ENCODE measurements around the gene MORC4.

The MORC4 gene

GRCh38 chrX:106952538-106952937 is 47.5 kb downstream of the MORC4 start:
- no peak for DNase-seq (ENCODE audit: low read depth)
- no peak for TF ChIP-seq POLR2A (IDR thresholded peaks at IDR 0.05; ENCODE audit: extremely low read depth, insufficient read length)
- TF ChIP-seq MAX (IDR thresholded peaks at IDR 0.05; ENCODE audit: low read depth, low read length): no peak
- TF ChIP-seq, protein P1, sequence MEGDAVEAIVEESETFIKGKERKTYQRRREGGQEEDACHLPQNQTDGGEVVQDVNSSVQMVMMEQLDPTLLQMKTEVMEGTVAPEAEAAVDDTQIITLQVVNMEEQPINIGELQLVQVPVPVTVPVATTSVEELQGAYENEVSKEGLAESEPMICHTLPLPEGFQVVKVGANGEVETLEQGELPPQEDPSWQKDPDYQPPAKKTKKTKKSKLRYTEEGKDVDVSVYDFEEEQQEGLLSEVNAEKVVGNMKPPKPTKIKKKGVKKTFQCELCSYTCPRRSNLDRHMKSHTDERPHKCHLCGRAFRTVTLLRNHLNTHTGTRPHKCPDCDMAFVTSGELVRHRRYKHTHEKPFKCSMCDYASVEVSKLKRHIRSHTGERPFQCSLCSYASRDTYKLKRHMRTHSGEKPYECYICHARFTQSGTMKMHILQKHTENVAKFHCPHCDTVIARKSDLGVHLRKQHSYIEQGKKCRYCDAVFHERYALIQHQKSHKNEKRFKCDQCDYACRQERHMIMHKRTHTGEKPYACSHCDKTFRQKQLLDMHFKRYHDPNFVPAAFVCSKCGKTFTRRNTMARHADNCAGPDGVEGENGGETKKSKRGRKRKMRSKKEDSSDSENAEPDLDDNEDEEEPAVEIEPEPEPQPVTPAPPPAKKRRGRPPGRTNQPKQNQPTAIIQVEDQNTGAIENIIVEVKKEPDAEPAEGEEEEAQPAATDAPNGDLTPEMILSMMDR (IDR thresholded peaks at IDR 0.05; ENCODE audit: low read depth, low read length): no peak
- no peak for TF ChIP-seq MYC (IDR thresholded peaks at IDR 0.05; ENCODE audit: low read depth, low read length)

GRCh38 chrX:106952089-106952488 is 47.9 kb downstream of the MORC4 start:
- TF ChIP-seq, protein P1 (IDR thresholded peaks at IDR 0.05; ENCODE audit: low read depth, low read length): no peak
- TF ChIP-seq POLR2A (IDR thresholded peaks at IDR 0.05; ENCODE audit: extremely low read depth, insufficient read length): no peak
- TF ChIP-seq MAX (IDR thresholded peaks at IDR 0.05; ENCODE audit: low read depth, low read length): no peak
- no peak for TF ChIP-seq MYC (IDR thresholded peaks at IDR 0.05; ENCODE audit: low read depth, low read length)
- H3K4me3 ChIP-seq (ENCODE audit: low read depth, low read length): no peak overlapping the region
- no peak for DNase-seq (ENCODE audit: low read depth)

More at GRCh38 chrX:106952538-106952937, 47.5 kb downstream of the MORC4 start:
- H3K4me3 ChIP-seq (ENCODE audit: low read depth, low read length): no peak overlapping the region

DNA sequence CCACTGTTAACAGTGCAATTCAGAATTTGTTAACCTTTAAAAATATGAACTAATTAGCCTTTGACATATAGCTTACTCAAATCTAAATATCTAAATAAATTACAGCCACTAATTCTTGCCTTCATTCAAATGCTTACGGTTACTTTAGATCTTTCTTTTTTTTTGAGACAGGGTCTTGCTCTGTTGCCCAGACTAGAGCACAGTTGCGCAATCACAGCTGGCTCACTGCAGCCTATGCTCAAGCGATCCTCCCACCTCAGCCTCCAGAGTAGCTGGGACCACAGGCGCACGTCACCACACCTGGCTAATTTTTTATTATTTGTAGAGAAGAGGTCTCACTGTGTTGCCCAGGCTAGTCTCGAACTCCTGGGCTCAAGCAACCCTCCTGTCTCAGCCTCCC is 48.8 kb downstream of the MORC4 start:
- TF ChIP-seq MYC (IDR thresholded peaks at IDR 0.05; ENCODE audit: low read depth, low read length) (no peak), POLR2A (IDR thresholded peaks at IDR 0.05; ENCODE audit: extremely low read depth, insufficient read length) (no peak), MAX (IDR thresholded peaks at IDR 0.05; ENCODE audit: low read depth, low read length) (no peak)
- TF ChIP-seq, protein P1 (IDR thresholded peaks at IDR 0.05; ENCODE audit: low read depth, low read length): no peak
- no peak overlapping the region for H3K4me3 ChIP-seq (ENCODE audit: low read depth, low read length)
- no peak for DNase-seq (ENCODE audit: low read depth)

DNA sequence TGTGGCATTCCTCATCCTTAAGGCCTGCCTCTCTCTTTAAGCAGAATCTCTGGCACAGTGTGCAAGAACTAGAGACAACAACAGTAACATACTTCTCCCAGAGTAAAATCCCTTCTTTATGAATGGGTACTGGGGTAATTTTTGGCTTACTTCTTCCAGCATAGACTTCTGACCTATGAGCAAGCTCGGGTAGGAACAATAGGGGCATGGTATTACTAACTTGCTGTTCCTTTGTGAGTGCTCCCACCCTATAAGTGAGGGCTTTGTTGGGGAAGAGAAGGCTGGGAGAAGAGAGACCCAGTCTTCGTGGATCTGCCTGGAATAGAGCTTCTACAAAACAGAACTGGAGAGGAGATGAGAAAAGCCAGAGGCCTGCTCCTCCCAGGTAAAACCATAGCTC is 49.6 kb downstream of the MORC4 start:
- no peak overlapping the region for H3K4me3 ChIP-seq (ENCODE audit: low read depth, low read length)
- TF ChIP-seq, protein P1 (IDR thresholded peaks at IDR 0.05; ENCODE audit: low read depth, low read length): no peak
- no peak for TF ChIP-seq POLR2A (IDR thresholded peaks at IDR 0.05; ENCODE audit: extremely low read depth, insufficient read length)
- DNase-seq (ENCODE audit: low read depth): no peak

GRCh38 chrX:106949366-106949765 is 50.6 kb downstream of the MORC4 start:
- H3K4me3 ChIP-seq (ENCODE audit: low read depth, low read length): no peak overlapping the region
- no peak for DNase-seq (ENCODE audit: low read depth)
- TF ChIP-seq MAX (IDR thresholded peaks at IDR 0.05; ENCODE audit: low read depth, low read length) (no peak), MYC (IDR thresholded peaks at IDR 0.05; ENCODE audit: low read depth, low read length) (no peak), POLR2A (IDR thresholded peaks at IDR 0.05; ENCODE audit: extremely low read depth, insufficient read length) (no peak)
- TF ChIP-seq, protein P1 (IDR thresholded peaks at IDR 0.05; ENCODE audit: low read depth, low read length): no peak

DNA sequence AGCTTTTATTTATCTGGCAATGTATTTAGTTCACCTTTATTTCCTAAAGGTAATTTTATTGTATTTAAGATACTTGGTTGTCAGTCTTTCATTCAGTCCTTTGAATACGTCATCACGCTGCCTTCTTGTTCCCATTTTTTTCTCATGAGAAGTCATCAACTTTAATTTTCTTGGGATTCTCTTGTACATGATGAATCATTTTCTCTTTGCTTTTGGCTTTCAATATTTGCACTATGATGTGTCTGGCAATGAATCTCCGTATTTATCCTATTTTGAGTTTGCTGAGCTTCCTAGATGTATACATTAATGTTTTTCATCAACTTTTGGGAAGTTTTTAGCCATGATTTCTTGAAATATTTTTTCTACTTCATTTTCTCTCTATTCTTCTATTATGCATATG is 51.4 kb downstream of the MORC4 start:
- no peak overlapping the region for H3K4me3 ChIP-seq (ENCODE audit: low read depth, low read length)
- no peak for TF ChIP-seq MYC (IDR thresholded peaks at IDR 0.05; ENCODE audit: low read depth, low read length)
- no peak for TF ChIP-seq MAX (IDR thresholded peaks at IDR 0.05; ENCODE audit: low read depth, low read length)
- TF ChIP-seq, protein P1 (IDR thresholded peaks at IDR 0.05; ENCODE audit: low read depth, low read length): no peak
- TF ChIP-seq POLR2A (IDR thresholded peaks at IDR 0.05; ENCODE audit: extremely low read depth, insufficient read length): no peak
- no peak for DNase-seq (ENCODE audit: low read depth)

Data from NB4 (cell line).